Activated T-cell treated with anti-CD3 and anti-CD28 coated beads for 24 hours (primary cell): Measurements from ENCODE around the gene INSIG1.

ENCODE experiments used
- DNase-seq: peaks from one replicate; pipeline ENCODE4 v3.0.0-alpha.2; 2020; ENCODE audit warnings: low read depth

The INSIG1 gene

DNA sequence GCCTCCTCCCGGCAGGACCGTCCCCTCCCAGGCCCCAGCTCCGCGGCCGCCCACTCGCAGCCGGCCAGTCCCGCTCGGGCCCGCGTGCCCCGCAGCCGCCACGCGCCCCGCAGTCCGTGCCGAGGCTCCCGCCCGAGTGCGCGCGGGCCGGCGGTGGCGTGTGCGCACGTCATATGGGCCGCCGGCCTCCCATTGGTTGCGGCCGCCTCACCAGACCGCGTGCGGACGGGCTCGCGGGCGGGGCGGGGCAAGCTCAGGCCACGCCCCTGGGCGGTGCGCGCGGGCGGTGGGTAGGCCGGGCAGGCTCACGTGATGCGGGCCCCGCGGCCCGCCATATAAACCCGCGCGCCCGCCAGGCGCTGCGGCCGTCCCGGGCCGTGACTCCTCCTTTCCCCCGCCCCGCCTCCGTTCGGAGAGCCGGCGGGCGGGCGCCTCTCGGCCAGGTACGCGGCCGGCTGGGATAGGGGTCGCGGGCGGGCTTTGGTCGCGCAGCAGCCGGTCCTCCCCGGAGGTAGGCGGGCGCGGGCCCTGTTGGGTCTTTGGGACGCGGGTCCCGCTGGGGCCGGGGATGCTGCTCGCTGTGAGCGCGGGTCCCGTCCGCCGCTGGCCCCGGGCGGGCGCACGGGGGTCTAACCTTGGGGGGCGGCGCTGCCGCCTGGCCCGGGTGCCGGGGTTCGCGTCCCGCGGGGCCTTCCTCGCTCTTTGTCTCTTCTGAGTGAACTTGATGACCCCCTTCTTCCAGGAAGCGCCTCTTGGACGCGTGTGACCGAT, at the start of gene INSIG1:
TSS of gene INSIG1 (plus strand) at position 362 of the 771 bp plus-strand sequence. CDS start at position 770, 408 bp downstream.
- DNase-seq, result peak; percentile 89

DNA sequence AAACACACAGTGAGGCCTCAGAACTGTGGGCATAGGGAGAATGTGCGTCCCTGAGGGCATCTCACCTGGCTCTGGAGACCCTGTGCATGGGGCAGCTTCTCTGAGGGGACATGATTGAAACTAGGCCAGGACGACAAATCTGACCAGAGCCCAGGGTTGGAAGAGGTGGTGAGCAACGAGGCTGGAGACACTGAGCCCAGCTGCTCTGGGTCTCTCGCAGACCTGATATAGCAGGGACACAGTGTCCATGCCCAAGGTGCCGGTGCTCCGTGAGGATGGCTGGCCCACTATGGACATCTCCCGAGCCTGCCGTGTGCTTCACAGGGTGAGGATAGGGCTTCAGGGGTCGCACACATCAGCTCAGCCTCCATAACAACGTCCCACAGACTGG, 49.3 kb upstream of the INSIG1 start:
- DNase-seq, result no peak

DNA sequence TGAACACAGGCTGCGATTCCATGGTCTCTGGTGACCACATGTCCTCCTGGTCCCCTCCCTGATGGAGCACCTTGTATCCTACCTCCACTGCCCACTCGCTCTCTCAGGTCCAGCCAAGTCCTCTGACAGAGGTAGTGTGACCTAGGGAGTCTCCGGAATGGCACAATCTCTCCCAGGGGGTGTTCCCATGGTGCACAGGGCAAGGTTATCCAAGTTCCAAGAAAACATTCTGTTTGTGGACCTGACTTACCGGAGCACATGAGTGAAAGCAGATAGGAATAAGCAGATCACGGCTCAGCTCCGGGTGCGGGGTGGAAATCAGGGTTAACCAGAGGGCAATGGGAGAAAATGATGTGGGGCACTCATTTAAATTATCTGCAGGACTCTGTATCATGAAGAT, 45.8 kb upstream of the INSIG1 start:
- DNase-seq, result no peak

DNA sequence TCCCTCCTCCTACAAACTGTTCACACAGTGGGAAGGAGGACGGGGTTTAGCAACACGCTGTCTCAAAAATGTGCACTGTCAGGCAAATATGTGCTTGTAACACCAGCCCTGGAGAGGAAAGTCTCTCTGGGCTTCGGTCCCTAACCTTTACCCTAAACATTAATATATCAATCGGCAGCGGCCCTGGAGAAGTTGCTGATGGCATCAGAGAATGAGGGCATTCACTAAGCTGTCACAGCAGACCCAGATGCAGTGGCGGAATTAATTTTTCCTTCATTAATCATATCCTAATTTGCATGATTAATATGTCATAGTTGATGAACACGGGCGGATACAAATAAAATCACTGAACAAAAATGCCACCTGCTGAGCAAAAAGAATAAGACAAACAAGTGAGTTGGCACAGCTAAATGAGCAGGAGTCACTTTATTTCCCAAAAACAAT, 45.2 kb upstream of the INSIG1 start:
- no peak for DNase-seq

DNA sequence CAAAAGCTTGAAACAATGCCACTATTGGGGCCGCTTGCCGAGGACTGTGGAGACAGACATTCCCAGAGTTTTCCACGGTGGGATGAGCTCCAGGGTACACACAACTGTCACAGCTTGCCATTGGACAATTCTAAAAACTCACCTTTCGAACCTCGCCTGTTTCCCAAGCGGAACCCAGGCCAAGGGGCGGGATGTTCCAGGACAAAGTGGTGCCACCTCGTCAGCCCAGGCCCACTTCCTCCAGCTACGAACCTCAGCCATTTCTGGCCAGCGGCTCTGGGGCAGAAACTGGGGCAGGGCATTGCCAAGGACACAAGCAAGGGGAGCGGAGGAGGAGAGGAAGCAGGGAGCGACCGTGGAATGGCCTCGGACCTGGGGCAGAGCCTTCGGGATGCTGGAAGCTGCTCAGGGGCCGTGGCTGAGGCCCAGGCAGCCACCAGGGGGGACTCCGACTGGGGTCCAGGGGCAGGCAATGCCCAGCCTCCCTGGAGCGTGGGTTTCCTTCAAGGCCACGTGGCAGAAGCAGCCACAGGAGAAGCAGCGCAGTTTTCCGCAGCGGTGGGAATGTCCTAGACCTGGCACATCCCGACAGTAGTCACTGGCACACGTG, 44.7 kb upstream of the INSIG1 start:
- no peak for DNase-seq

DNA sequence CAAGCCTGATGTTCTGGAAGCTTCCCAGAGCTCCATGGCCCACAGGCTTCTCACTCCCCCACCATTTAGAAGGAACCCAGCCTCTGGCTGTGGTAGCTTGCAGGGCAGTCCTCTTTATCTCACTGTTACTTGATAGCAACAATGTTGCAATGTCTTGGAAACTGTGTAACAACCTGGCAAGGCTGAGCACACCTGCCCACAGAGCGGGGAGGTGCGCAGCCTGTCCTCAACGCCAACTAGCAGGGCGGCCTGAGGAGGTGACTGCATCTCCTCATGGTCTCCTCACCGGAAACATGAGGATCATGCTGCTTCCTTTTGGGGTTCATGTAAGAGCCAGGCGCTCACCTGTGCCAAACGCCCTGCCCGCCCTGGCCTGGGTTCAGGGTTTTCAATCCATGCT, 43.7 kb upstream of the INSIG1 start:
- DNase-seq, result no peak

DNA sequence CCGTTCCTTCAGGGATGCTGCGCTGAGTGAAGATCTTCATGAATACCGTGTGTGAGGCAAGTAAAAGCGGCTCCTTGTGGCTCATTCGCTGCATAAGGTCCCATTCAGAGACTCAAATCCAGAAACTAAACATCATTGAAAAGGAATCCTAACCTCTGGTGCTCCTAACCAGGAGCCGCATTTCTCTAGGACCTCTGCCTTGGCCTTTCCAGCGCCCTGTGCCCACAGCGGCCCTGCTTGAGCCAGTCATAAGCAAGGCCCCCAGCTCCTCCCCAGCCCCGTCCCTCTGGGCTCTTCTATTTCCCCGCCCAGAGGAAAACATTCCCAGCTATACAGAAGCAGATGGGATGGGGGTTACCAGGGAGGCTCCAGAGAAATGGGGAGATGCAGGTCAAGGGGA, 42.6 kb upstream of the INSIG1 start:
- DNase-seq, result no peak

DNA sequence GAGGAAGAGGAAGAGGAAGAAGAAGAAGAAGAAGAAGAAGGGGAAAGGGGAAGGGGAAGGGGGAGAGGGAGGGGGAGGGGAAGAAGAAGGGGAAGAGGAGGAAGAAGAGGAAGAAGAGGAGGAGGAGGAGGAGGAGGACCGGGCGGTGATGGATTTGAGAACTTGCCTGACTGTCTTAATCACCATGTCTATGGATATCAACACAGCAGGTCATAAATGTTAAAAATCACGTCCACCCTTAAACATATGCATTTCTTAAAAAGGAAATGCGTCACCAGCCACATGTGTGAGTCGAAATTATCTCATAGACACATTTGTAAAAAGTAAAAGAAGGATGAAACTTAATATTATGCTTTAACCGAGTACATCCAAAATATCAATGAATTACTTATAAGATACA, 42.1 kb upstream of the INSIG1 start:
- no peak for DNase-seq

DNA sequence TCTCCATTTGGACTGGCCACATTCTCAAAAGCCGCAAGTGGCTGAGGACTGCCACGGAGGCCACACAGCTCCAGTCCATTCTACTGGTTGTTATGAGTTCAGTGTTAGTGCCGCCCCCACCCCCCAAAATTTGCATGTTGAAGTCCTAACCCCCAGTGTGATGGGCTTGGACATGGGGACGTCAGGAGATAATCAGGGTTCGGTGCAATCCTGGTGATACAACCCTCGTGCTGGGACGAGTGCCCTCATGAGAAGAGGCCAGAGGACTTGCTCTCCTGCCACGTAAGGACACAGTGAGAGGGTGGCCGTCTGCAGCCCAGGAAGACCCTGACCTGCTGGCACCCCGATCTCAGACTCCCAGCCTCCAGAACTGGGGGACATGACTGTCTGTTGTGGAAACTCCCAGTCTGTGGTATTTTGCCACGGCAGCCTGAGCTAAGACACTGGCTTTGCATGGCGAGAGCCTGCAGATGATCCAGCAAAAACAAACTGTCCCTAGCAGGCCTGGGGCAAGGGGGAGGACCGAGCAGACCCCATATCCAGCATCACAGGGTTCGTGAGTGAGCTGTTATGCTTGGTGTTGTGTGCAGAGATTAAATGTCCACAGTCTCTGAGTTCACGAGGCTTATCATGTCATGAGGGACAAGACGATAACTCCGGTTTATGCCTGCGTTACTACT, 41.5 kb upstream of the INSIG1 start:
- DNase-seq, result no peak

DNA sequence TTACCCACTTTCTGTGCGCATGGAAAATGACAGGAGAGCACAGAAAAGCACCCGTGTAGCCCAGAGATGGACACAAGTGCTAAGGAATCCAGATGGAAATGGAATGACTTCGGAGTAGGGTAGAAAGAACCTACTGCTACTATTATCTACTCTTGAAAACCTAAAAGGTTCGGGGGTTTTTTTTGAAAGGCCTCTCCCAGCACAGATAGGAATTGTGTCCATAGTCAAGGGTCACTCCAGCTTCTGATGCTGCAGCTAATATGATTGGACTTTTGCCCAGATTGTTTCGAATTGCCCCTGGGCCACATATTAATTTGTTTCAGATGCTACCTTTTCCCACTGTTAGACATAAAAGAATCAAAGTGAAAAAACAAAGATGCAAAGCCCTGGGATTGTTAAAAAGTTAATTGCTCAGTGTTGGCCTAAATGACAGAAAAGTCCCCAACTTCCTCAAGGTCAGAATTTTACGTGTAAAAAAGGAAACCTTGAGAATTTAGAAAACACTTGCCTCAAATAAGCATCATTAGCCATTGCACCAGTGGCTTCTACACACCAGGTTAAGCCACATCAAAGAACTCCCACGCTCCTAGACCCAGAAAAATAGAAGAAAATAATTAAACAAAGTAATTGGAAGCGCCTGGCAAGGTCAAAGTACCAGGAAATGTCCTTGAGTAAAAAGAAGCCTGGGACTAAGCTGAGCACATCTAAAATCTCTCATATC, 40.8 kb upstream of the INSIG1 start:
- no peak for DNase-seq

DNA sequence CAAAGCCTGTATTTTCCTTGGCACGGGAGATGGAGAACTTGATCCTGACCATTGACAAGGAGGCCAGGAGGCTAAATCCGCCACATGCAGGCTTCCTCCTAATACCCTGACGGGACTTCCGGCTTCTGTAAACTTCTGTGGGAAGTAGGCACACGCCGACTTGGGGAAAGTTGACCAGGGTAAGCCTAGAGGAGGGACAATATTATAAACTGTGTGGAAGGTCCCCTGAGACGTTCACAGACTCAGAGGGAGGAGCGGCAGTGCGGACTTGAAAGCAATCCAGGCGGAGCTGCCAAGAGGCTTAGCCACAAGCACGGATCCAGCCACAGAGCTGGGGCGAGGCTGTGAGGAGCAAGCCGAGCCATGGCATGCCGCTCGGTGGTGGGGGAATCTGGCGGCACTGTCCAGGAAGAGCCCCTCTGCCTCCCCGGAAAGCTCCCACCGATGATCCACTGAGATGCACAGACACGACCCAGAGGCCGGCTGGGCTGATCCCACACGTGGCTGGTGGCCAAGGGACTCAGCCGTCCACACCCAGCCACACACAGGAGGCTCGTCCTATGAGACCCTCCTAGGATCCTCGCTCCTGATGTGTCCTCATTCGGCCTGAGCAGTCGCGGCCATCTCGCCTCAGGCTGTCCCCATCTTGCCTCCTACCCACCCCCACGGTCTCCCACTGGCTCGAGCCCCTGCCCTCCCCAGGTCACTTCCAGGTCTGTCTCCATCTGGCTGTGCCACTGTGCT, 40.0 kb upstream of the INSIG1 start:
- DNase-seq, result no peak

DNA sequence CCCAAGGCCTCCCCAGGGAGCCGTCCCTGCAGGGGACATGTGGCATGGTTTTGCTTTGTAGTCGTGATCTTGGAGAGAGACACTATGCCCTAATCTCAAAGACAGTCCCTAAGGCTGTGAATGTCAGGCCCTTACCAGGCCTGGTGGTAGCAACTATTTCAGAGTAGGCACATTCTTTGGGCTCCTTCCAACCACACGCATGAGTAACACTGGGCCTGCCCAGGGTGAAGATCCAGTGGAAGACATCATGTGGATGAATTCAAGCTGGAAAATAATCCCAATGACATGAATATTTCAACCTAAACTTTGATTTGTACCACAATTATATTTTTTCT, 39.5 kb upstream of the INSIG1 start:
- no peak for DNase-seq

DNA sequence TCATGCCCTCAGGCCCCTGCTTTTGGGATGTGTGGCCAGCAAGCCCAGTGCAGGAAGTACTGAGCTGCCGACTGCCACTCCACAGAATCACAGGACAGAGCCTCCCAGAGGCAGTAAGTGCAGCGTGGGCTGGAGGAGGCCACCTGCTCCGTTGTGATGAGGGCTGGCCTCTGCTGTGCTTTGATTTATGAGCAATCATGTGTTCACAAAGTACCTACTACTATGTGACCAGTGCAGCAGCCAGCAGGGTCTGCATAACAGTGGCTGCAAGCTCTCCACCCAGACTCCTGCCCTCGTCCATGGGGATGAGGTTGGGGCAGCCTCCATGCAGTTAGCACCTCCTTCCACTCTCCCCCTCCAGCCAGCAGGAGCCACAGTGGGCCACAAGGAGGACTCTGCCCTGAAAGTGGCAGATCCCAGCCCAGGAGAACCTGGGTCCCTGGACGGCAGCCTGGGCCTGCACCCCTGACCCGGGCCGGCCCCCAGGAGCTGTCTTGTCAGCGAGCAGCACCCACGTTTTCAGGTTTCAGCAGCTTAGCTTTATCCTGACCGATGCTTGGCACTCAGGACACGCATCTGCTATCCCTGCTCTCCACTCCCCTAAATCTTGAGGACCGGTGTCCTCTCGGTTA, 37.7 kb upstream of the INSIG1 start:
- no peak for DNase-seq

DNA sequence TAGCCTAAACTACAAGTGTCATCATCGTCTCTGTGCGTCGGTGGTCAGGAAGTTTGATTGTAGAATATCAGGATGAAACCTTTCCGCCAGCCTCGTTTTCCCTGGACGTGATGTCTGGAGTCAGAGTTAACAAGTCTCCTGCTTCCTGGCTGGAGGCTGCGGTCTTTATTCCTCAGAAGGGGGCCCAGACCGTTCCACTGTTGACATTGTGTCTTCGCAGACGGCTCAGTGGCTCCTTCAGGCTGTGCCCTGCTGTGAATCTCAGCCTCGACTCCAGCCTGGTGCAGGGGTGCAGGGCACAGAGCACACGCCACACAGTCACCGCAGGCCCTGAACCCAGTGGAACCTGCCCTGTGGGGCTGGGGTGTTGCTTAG, 37.2 kb upstream of the INSIG1 start:
- DNase-seq, result no peak

DNA sequence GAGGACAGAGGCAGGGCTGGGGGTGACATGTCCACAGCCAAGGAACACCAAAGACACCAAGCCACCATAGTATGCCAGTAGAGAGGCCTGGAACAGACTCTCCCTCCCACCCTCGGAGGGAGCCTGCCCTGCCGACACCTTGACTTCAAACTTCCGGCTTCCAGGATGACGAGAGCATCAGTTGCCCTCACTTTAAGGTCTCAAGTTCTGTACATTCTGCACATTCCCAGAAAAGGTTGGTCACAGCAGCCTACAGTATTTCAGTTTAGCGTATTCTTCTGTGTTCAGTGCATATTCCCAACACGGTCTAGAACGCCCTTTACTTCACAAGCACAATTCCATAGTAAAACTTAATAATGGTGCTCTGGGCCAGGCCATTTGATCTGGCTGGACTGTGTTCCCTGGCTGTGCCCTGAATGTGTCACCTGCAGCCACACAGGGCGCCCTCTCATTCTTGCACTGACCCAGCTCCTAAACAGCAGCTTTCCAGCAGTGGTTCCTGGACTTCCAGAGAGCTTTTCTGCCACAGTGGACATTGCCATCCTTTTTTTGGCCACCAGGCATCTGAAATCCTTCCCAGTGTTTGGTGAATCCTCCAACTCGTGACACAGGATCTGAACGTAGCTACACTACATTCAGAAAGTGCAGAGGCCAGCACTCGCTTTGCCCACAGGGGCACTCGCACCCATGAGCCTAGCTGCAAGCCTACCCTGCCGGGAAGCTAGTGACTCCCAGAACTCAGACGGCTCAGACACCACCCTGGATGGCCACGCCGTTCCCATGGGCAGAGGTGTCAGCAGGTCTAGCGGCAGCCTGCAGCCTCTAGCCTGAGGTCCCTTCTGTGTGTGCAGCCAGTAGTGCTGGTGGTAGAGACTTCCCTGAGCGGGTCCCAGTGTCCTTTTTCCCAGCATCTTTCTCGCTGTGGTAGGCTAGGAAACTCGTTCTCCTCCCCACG, 36.4 kb upstream of the INSIG1 start:
- no peak for DNase-seq

DNA sequence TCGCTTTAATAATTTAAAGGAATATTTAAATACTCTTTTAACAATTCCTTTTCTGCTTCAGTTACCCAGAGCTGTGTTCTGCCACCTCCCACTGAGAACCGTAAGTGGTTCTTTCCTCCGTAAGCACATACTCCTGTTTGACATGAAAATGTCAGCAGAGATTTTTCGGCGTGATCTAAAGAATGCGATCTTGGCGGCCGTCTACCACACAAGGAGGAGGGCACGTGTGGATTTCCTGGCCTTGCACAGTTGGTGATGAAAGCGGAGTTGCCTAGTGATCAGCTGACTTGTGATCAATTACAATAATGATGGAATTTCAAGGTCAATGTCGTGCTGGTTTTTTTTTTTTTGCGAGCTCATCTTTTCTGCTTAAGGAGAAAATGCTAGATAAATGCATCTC, 35.6 kb upstream of the INSIG1 start:
- no peak for DNase-seq

DNA sequence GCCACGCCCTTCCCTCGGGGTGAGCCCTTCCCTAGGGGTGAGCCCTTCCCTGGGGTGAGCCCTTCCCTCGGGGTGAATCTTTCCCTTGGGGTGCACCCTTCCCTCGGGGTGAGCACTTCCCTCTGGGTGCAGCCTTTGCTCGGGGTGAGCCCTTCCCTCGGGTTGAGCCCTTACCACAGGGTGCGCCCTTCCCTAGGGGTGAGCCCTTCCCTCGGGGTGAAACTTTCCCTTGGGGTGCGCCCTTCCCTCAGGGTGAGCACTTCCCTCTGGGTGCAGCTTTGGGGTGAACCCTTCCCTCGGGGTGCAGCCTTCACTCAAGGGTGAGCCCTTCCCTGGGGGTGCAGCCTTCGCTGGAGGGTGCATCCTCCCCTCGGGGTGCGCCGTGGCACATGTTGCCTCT, 34.6 kb upstream of the INSIG1 start:
- no peak for DNase-seq

DNA sequence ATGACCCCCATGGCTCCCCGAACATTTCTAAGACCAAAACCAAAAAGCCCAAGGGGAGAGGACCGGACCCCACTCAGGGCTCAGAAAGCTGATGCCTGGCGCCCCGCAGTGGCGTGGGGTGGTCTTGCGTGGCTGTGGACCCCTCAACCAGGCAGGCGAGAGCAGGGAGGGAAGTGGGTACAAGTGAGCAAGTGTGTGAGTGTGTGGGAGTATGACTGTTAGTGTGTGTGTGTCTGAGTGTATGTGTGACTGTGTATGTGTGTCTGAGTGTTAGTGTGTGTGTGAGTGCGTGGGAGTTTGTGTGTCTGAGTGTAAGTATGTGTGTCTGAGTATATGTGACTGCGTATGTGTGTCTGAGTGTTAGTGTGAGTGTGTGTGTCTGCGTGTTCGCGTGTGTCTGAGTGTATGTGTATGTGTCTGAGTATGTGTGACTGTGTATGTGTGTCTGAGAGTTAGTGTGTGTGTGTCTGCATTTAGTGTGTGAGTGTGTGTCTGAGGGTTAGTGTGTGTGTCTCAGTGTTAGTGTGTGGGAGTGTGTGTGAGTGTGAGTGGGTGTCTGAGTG, 34.0 kb upstream of the INSIG1 start:
- DNase-seq, result no peak

DNA sequence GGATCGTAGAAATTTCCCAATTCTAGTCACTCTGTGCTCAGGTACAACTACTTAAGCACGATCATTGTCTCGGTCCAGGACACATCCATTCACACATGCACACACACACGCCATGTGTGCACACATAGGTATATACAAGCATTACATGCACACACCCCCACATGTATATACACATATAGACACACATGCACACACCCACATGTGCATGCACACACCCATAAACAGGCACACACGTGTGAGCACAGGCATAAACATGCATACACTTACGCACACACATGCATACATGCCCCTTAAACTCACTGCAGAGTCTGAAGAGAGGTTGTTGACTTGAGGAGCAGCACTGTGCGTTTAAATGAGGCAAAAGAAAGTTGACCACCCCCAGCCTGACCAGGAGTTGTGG, 32.5 kb upstream of the INSIG1 start:
- DNase-seq, result no peak

DNA sequence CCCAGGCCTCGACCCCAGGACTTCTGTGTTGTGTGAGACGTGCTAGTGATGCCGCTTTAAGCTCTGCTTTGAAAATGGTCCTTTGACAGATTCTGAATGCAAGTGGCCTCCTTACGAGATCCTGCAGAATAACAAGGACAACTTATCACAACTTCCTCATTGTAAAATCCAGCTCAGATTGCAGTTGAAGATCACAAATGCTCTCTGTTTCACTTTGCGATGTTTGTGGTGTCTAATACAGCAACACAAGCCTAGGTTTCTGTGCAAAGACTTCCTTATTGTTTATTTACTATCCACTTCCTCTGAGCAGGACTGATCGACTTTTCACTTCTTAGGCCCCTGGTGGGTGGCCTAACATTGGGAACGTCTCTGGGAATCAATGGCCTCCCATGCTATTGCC, 31.7 kb upstream of the INSIG1 start:
- DNase-seq, result no peak
